ENCODE data around the gene WDR7. TPM values are rescaled to one million over a fixed set of nuclear protein-coding genes. Genes with fewer than 3 reads are reported as not detected.

Gene WDR7
- total RNA-seq, 1 experiment from 2014 or later: 7.8 TPM

GRCh38 chr18:57077005-57077765, 426.0 kb downstream of the WDR7 start:
- ChIA-PET CTCF (no interaction called here), POLR2A (no interaction called here)
- Histone ChIP-seq H3K36me3 (ENCODE audit: control insufficient read depth, insufficient read depth, low read length) (no peaks in the 10 kb centered on the region), H3K4me3 (ENCODE audit: low read depth, low read length) (no peak overlapping the region), H3K27me3 (replicated peaks; ENCODE audit: control insufficient read depth, insufficient read depth, low read length) (no peaks in the 10 kb centered on the region), H3K9me3 (no peaks in the 10 kb centered on the region), H3K4me1 (no peaks in the 10 kb centered on the region)
- TF ChIP-seq CTCF (IDR thresholded peaks at IDR 0.05; ENCODE audit: insufficient read depth in 1 of 2, low read depth in 1 of 2, low read length in 1 of 2, severe bottlenecking in 1 of 2, unreplicated experiment in 1 of 2): no peak
- BruUV-seq (replicated peaks): no TSS peak
- Mint-ChIP-seq H3K27ac (ENCODE audit: unreplicated experiment) (no peak overlapping the region), H3K9me3 (ENCODE audit: unreplicated experiment) (no peaks in the 10 kb centered on the region), H3K27me3 (ENCODE audit: insufficient read depth, unreplicated experiment) (no peaks in the 10 kb centered on the region), H3K4me1 (ENCODE audit: low read depth, unreplicated experiment) (no peaks in the 10 kb centered on the region), H3K36me3 (ENCODE audit: insufficient read depth, unreplicated experiment) (no peaks in the 10 kb centered on the region), H3K4me3 (ENCODE audit: unreplicated experiment) (no peak overlapping the region)
- no peak for DNase-seq
- intact Hi-C loops (cut with micrococcal nuclease; ENCODE audit: unreplicated experiment): no loop called here

GRCh38 chr18:57077786-57078552, 426.8 kb downstream of the WDR7 start:
- no peak overlapping the region for H3K4me3 Mint-ChIP-seq (ENCODE audit: unreplicated experiment)
- Histone ChIP-seq H3K4me3 (ENCODE audit: low read depth, low read length) (no peak overlapping the region), H3K36me3 (ENCODE audit: control insufficient read depth, insufficient read depth, low read length) (no peaks in the 10 kb centered on the region), H3K27me3 (replicated peaks; ENCODE audit: control insufficient read depth, insufficient read depth, low read length) (no peaks in the 10 kb centered on the region), H3K4me1 (no peaks in the 10 kb centered on the region), H3K9me3 (no peaks in the 10 kb centered on the region)
- no peaks in the 10 kb centered on the region for H3K27me3 Mint-ChIP-seq (ENCODE audit: insufficient read depth, unreplicated experiment)
- no peaks in the 10 kb centered on the region for H3K4me1 Mint-ChIP-seq (ENCODE audit: low read depth, unreplicated experiment)
- BruUV-seq (replicated peaks): no TSS peak
- no peaks in the 10 kb centered on the region for H3K36me3 Mint-ChIP-seq (ENCODE audit: insufficient read depth, unreplicated experiment)
- TF ChIP-seq CTCF (IDR thresholded peaks at IDR 0.05; ENCODE audit: insufficient read depth in 1 of 2, low read depth in 1 of 2, low read length in 1 of 2, severe bottlenecking in 1 of 2, unreplicated experiment in 1 of 2): no peak
- H3K27ac Mint-ChIP-seq (ENCODE audit: unreplicated experiment): no peak overlapping the region
- POLR2A ChIA-PET: no interaction called here
- H3K9me3 Mint-ChIP-seq (ENCODE audit: unreplicated experiment): no peaks in the 10 kb centered on the region
- intact Hi-C loops (cut with micrococcal nuclease; ENCODE audit: unreplicated experiment): no loop called here
- CTCF ChIA-PET: no interaction called here
- no peak for DNase-seq

GRCh38 chr18:57078614-57079013, 427.5 kb downstream of the WDR7 start:
- no peaks in the 10 kb centered on the region for H3K27me3 Mint-ChIP-seq (ENCODE audit: insufficient read depth, unreplicated experiment)
- H3K27me3 ChIP-seq (replicated peaks; ENCODE audit: control insufficient read depth, insufficient read depth, low read length): no peaks in the 10 kb centered on the region
- no peak overlapping the region for H3K4me3 ChIP-seq (ENCODE audit: low read depth, low read length)
- no peaks in the 10 kb centered on the region for H3K36me3 Mint-ChIP-seq (ENCODE audit: insufficient read depth, unreplicated experiment)
- H3K4me1 Mint-ChIP-seq (ENCODE audit: low read depth, unreplicated experiment): no peaks in the 10 kb centered on the region
- DNase-seq: no peak
- H3K9me3 Mint-ChIP-seq (ENCODE audit: unreplicated experiment): no peaks in the 10 kb centered on the region
- intact Hi-C loops (cut with micrococcal nuclease; ENCODE audit: unreplicated experiment): no loop called here
- H3K9me3 ChIP-seq: no peaks in the 10 kb centered on the region
- no peaks in the 10 kb centered on the region for H3K4me1 ChIP-seq
- no peak overlapping the region for H3K27ac Mint-ChIP-seq (ENCODE audit: unreplicated experiment)
- ChIA-PET CTCF (no interaction called here), POLR2A (no interaction called here)
- no peak for TF ChIP-seq CTCF (IDR thresholded peaks at IDR 0.05; ENCODE audit: insufficient read depth in 1 of 2, low read depth in 1 of 2, low read length in 1 of 2, severe bottlenecking in 1 of 2, unreplicated experiment in 1 of 2)
- H3K36me3 ChIP-seq (ENCODE audit: control insufficient read depth, insufficient read depth, low read length): no peaks in the 10 kb centered on the region
- H3K4me3 Mint-ChIP-seq (ENCODE audit: unreplicated experiment): no peak overlapping the region
- no TSS peak for BruUV-seq (replicated peaks)
